Muscle of leg (tissue), 11 donors: Measurements from ENCODE around the gene MBOAT2. TPM values are rescaled to one million over a fixed set of nuclear protein-coding genes. Genes with fewer than 3 reads are reported as not detected.

Source experiments
- DNase-seq: peaks from one replicate; pipeline ENCODE4 v3.0.0; 2013
- H3K27ac ChIP-seq: one replicate; pipeline ENCODE4 v1.5.1; 2013; ENCODE audit warnings: mild to moderate bottlenecking, low read length, control low read depth
- H3K27me3 ChIP-seq: one replicate; pipeline ENCODE4 v1.6.1; 2013; ENCODE audit warnings: low read length; ENCODE audit not compliant: control insufficient read depth, insufficient read depth
- H3K36me3 ChIP-seq: one replicate; pipeline ENCODE4 v1.6.1; 2013; ENCODE audit warnings: low read length; ENCODE audit not compliant: control insufficient read depth, insufficient read depth
- H3K4me1 ChIP-seq: one replicate; pipeline ENCODE4 v1.6.1; 2013; ENCODE audit warnings: low read length; ENCODE audit not compliant: control insufficient read depth, insufficient read depth
- H3K4me3 ChIP-seq: one replicate; pipeline ENCODE4 v1.5.1; 2013; ENCODE audit warnings: low read length, control low read depth
- H3K9me3 ChIP-seq: replicated peaks from 2 replicates; pipeline ENCODE4 v1.6.1; 2013; ENCODE audit warnings: low read depth, low read length; ENCODE audit not compliant: control insufficient read depth
- WGBS: methylation state at CpG from one replicate; pipeline ENCODE4 v1.1.5; 2013; ENCODE audit warnings: missing lambda C conversion rate; ENCODE audit not compliant: insufficient coverage; 5-methylcytosine and 5-hydroxymethylcytosine counted together
- polyA plus RNA-seq, 8 donors: library from polyadenylated mRNA; unstranded; fragments of 120-200 nt; gene quantifications; one replicate each; pipeline versions ENCODE4 v1.2.1 to v1.2.3, GENCODE V29; 2013; ENCODE audit warnings: inconsistent platforms in 1 of 8, low replicate concordance in 1 of 8; ENCODE audit not compliant: insufficient read length in 8 of 8, insufficient read depth in 1 of 8
- total RNA-seq: library from RNA; stranded (reverse); fragments of 120-200 nt; gene quantifications from one replicate; pipeline ENCODE4 v1.2.4, GENCODE V29; 2013

Gene MBOAT2
- total and polyA plus RNA-seq, 9 donors: 44.1 to 85.5 (median 59.5) TPM

GRCh38 chr2:9004338-9005204 lies 1.1 kb upstream of the MBOAT2 start:
- H3K36me3 ChIP-seq: no peaks in the 10 kb centered on the region
- peak overlapping the region; percentile 83 for H3K4me3 ChIP-seq
- peaks cover 9% of the 10 kb centered on the region for H3K4me1 ChIP-seq

GRCh38 chr2:9003366-9003615 lies 193 bp downstream of the MBOAT2 start:
- Histone ChIP-seq H3K27me3 (no peaks in the 10 kb centered on the region), H3K4me1 (peaks cover 9% of the 10 kb centered on the region), H3K27ac (no peak overlapping the region), H3K4me3 (peak overlapping the region; percentile 56), H3K9me3 (no peaks in the 10 kb centered on the region), H3K36me3 (no peaks in the 10 kb centered on the region)
- 2% methylated on average over 22 of the region's 25 CpGs for WGBS
- no peak for DNase-seq

More at GRCh38 chr2:9004338-9005204, 1.1 kb upstream of the MBOAT2 start:
- no peaks in the 10 kb centered on the region for H3K27me3 ChIP-seq
- H3K9me3 ChIP-seq: no peaks in the 10 kb centered on the region
- no peak for DNase-seq
- 11% methylated on average over 10 of the region's 25 CpGs for WGBS
- peak overlapping the region; percentile 87 for H3K27ac ChIP-seq

GRCh38 chr2:9002637-9003365 lies 683 bp downstream of the MBOAT2 start:
- peak; percentile 20 for DNase-seq
- Histone ChIP-seq H3K9me3 (no peaks in the 10 kb centered on the region), H3K36me3 (no peaks in the 10 kb centered on the region), H3K4me3 (peak overlapping the region; percentile 56), H3K27me3 (no peaks in the 10 kb centered on the region), H3K27ac (peak overlapping the region; percentile 22), H3K4me1 (peaks cover 9% of the 10 kb centered on the region)
- 2% methylated on average over 20 of the region's 44 CpGs for WGBS

- H3K27ac ChIP-seq: no peak overlapping the region
- H3K4me3 ChIP-seq: peak overlapping the region; percentile 56
- no peaks in the 10 kb centered on the region for H3K36me3 ChIP-seq
- no peaks in the 10 kb centered on the region for H3K9me3 ChIP-seq
- DNase-seq: no peak
- no peaks in the 10 kb centered on the region for H3K27me3 ChIP-seq
- WGBS: 34% methylated on average over 6 of the region's 7 CpGs
- peaks cover 9% of the 10 kb centered on the region for H3K4me1 ChIP-seq
Measured at GRCh38 chr2:9002313-9002636, 1.2 kb downstream of the MBOAT2 start.

GRCh38 chr2:9001778-9002177 lies 1.7 kb downstream of the MBOAT2 start:
- Histone ChIP-seq H3K9me3 (no peaks in the 10 kb centered on the region), H3K27me3 (no peaks in the 10 kb centered on the region), H3K4me1 (peaks cover 9% of the 10 kb centered on the region), H3K4me3 (no peak overlapping the region), H3K27ac (no peak overlapping the region), H3K36me3 (no peaks in the 10 kb centered on the region)
- no peak for DNase-seq
- WGBS: no CpG with 5 or more reads among the region's 8 CpGs

GRCh38 chr2:9001229-9001628 lies 2.3 kb downstream of the MBOAT2 start:
- H3K4me3 ChIP-seq: no peak overlapping the region
- no peaks in the 10 kb centered on the region for H3K36me3 ChIP-seq
- DNase-seq: no peak
- H3K9me3 ChIP-seq: no peaks in the 10 kb centered on the region
- WGBS: 93% methylated on average over 3 of the region's 5 CpGs
- peaks cover 9% of the 10 kb centered on the region for H3K4me1 ChIP-seq
- H3K27ac ChIP-seq: no peak overlapping the region
- H3K27me3 ChIP-seq: no peaks in the 10 kb centered on the region

GRCh38 chr2:9000442-9000841 lies 3.0 kb downstream of the MBOAT2 start:
- peaks cover 9% of the 10 kb centered on the region for H3K4me1 ChIP-seq
- H3K27me3 ChIP-seq: no peaks in the 10 kb centered on the region
- no peaks in the 10 kb centered on the region for H3K36me3 ChIP-seq
- no peaks in the 10 kb centered on the region for H3K9me3 ChIP-seq
- no peak overlapping the region for H3K27ac ChIP-seq
- H3K4me3 ChIP-seq: no peak overlapping the region
- no peak for DNase-seq
- no CpG with 5 or more reads among the region's 3 CpGs for WGBS

GRCh38 chr2:8999797-9000196 lies 3.7 kb downstream of the MBOAT2 start:
- Histone ChIP-seq H3K27ac (no peak overlapping the region), H3K4me3 (no peak overlapping the region), H3K4me1 (peaks cover 8% of the 10 kb centered on the region), H3K36me3 (no peaks in the 10 kb centered on the region), H3K27me3 (no peaks in the 10 kb centered on the region), H3K9me3 (no peaks in the 10 kb centered on the region)
- WGBS: no CpG with 5 or more reads among the region's 1 CpG
- no peak for DNase-seq

GRCh38 chr2:8999102-8999446 lies 4.4 kb downstream of the MBOAT2 start:
- no peak for DNase-seq
- 80% methylated on average over 3 of the region's 3 CpGs for WGBS
- Histone ChIP-seq H3K36me3 (no peaks in the 10 kb centered on the region), H3K4me3 (no peak overlapping the region), H3K27me3 (no peaks in the 10 kb centered on the region), H3K9me3 (no peaks in the 10 kb centered on the region), H3K4me1 (peaks cover 4% of the 10 kb centered on the region), H3K27ac (no peak overlapping the region)

GRCh38 chr2:8998418-8999101 lies 4.9 kb downstream of the MBOAT2 start:
- no peak overlapping the region for H3K4me3 ChIP-seq
- no peaks in the 10 kb centered on the region for H3K27me3 ChIP-seq
- H3K4me1 ChIP-seq: peaks cover 4% of the 10 kb centered on the region
- H3K36me3 ChIP-seq: no peaks in the 10 kb centered on the region
- no peak overlapping the region for H3K27ac ChIP-seq
- DNase-seq: no peak
- 71% methylated on average over 3 of the region's 9 CpGs for WGBS
- H3K9me3 ChIP-seq: no peaks in the 10 kb centered on the region
